NCI-H2029 treated with DMSO at 0.1 percent for 48 hours (cell line): Measurements from ENCODE around the gene FIG4.
"Not testable (repeated sequence)": the region's sequence is repeated elsewhere in the genome, so short reads cannot be mapped to it uniquely, and the experiment has no call there.

Source experiments
- DNase-seq: peaks from one replicate; lab custom pipeline; 2025; lab: John Stamatoyannopoulos, UW

Gene FIG4

GRCh38 chr6:109853951-109854350 lies 162.9 kb downstream of the FIG4 start:
- no peak for DNase-seq

- no peak for DNase-seq
Observed at GRCh38 chr6:109854541-109855308, 163.6 kb downstream of the FIG4 start.

DNA sequence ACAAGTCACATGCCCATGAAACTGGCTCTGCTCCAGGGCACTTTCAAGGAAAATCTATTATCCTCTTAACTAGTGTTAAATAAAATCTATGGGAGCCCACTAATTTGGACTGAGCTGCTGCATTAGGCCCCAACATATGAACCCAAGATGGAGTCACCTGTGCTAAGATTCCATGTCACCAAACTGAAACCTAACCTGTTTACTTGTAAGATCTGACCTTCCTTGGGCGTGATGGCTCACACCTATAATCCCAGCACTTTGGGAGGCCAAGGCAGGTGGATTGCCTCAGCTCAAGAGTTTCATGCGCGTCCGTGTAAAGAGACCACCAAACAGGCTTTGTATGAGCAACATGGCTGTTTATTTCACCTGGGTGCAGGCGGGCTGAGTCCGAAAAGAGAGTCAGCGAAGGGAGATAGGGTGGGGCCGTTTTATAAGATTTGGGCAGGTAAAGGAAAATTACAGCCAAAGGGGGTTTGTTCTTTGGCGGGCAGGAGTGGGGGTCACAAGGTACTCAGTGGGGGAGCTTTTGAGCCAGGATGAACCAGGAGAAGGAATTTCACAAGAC lies 164.5 kb downstream of the FIG4 start:
- DNase-seq = not testable (repeated sequence)

- DNase-seq = no peak
Observed at GRCh38 chr6:109861946-109862345, 170.8 kb downstream of the FIG4 start.

- DNase-seq = no peak
Observed at GRCh38 chr6:109864050-109864449, 173.0 kb downstream of the FIG4 start.

- DNase-seq = no peak
Observed at GRCh38 chr6:109865968-109866367, 174.9 kb downstream of the FIG4 start.

DNA sequence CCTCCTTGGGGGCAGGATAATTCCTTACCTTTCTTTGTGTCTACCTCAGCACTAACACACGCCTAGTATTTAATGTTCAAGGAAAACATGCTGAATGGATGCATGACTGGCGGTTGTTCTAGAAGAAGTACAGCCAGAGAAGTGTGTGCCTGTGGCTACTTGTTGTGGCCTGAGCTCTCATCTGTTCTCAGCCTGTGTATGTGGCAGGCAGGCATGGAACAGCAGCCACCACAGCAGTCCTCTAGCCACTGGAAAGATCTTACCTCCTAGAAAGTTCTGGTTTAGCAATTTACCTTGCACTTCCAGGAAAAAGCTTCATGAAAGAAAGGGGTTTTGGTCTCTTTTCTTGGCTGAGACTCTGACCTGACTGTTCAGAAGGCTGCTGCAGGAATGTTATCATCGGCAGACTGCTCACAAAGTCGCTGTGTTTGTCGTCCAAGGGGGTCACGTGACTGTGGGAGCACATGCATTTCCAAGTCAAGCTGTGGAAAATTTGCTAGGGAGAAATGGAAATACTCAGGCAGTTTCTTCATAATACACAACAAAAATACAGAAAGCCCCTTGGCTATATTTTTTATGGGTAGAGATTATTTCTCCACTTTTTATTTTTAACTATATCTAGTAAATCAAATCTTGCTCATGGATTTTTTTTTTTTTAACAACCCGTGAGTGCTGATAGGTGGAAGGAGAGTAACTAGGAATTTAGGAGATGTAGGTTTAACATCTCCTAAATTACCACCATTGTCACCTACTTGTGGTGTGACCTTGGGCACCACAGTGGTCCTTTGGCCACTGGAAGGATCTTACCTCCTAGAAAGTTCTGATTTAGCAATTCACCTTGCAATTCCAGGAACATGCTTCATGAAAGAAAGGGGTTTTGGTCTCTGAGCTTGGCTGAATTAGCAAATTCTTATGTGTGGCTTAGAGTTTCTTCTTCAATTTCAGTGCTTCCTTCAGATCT lies 176.2 kb downstream of the FIG4 start:
- no peak for DNase-seq

DNA sequence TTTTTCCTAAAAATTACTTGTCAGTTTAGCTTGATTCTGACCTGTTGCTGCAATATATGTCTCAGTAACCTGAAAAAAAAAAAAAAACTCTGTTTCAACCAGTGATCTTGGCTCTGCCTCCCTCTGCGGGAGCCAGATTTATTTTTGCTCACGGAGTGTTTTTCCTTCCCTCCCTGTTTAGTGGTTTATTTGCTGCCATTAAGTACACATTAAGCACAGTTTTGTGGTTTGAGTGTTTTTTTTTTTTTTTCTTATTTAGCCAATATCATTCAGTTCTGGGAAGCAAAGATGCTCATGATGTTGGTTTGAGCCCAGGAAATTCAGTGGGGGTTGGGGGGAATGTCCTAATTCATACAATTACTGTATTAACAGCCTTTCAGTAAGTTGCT lies 176.9 kb downstream of the FIG4 start:
- DNase-seq = no peak

DNA sequence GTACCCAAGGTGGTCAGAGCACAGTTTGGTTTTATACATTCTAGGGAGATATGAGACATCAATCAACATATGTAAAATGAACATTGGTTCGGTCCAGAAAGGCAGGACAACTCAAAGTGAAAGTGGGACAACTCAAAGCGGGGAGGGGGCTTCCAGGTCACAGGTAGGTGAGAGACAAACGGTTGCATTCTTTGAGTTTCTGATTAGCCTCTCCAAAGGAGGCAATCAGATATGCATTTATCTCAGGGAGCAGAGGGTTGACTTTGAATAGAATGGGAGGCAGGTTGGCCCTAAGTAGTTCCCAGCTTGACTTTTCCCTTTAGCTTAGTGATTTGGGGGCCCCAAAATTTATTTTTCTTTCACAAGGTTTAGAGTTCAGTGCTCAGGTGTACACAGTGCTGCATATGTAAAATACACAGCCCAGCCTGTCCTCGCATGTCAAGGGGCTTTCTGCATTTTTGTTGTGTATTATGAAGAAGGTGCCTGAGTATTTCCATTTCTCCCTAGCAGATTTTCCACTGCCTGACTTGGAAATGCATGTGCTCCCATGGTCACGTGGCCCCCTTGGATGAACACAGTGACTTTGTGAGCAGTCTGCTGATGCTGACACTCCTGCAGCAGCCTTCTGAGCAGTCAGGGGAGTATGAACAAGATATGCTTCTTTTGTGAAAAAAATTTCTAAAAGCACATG lies 178.4 kb downstream of the FIG4 start:
- DNase-seq = not testable (repeated sequence)

GRCh38 chr6:109870089-109870410 lies 179.0 kb downstream of the FIG4 start:
- DNase-seq = no peak

DNA sequence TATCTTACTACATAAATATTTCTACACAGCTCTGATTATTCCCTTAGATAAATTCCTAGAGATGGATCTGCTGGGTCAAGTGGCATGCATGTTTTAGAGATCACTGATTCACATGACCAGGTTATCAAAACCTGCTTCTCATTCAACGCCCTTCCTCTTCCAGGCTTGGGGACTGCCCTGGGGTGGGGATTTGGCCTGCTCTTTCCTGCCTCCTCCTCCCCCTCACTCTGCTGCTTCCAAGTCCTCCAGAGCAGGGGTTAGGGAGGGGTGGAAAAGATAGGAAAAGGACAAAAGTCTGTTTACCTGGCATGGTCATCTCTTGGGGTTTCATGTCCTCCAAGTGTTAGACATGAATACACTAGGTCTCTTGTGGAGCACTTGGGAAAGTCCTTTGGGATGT lies 181.5 kb downstream of the FIG4 start:
- DNase-seq = no peak

DNA sequence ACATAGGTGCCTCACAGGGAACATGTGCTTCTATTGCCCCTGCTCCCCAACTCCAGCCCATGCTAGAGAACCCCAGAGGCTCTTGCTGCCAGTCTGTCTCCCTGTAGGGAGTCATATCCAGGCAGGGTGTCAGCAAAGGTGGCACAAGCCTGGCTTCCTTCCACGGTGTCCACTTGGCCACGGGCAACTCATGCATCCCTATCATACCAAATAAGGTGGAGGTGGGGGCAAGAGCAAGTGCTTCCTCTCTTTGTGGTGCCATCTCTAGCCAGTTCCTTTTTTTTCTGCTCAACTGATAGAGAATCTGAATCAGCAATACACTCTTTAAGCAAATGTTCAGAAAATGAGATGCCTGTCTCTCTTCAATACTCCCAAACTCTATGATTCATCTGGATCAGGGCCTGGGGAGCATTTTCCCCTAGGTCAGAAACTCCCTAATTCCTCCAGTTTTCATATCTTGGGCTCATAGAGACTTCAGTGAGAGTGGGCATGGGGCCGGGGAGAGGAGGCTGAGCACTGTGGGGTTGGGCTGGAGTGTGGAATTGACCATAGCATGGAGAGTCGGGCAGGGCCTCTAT lies 182.0 kb downstream of the FIG4 start:
- DNase-seq = no peak

- no peak for DNase-seq
Observed at GRCh38 chr6:109874086-109874485, 183.0 kb downstream of the FIG4 start.

GRCh38 chr6:109874621-109875020 lies 183.5 kb downstream of the FIG4 start:
- DNase-seq = no peak
